ENCODE measurements around the gene BRD1.
"Not testable (repeated sequence)": the region's sequence is repeated elsewhere in the genome, so short reads cannot be mapped to it uniquely, and the experiment has no call there.

Gene BRD1

DNA sequence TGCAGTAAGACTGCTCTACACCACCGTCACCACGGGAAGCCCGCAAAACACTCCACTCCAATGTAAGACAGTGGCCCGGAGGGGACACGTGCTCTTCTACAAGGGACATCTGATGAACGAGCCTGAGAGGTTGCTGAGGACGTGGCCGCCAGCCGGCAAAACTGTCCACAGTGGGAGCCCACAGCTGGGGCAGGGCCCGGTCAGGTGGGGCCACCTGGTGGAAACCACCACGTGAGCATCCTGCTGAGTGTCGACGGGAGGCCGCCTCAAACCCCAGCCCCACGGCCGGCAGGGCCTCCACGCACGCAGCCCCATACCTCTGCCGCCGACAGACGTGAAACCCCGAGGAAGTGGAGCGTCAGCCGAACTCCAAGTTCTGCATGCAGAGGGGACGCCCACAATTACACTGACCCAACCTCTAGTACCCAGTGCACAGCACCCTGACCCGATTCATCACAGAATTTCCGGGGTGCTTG is 42.6 kb downstream of the BRD1 start:
- ChIA-PET POLR2A (ENCODE audit: low non-redundant PET) (no interaction called here), CTCF (interaction anchor here (0.7 kb wide), 1 partner anchor 55 kb away, joined by 3 read pairs; no protein-coding TSS in a partner anchor)
- TF ChIP-seq, protein P1, sequence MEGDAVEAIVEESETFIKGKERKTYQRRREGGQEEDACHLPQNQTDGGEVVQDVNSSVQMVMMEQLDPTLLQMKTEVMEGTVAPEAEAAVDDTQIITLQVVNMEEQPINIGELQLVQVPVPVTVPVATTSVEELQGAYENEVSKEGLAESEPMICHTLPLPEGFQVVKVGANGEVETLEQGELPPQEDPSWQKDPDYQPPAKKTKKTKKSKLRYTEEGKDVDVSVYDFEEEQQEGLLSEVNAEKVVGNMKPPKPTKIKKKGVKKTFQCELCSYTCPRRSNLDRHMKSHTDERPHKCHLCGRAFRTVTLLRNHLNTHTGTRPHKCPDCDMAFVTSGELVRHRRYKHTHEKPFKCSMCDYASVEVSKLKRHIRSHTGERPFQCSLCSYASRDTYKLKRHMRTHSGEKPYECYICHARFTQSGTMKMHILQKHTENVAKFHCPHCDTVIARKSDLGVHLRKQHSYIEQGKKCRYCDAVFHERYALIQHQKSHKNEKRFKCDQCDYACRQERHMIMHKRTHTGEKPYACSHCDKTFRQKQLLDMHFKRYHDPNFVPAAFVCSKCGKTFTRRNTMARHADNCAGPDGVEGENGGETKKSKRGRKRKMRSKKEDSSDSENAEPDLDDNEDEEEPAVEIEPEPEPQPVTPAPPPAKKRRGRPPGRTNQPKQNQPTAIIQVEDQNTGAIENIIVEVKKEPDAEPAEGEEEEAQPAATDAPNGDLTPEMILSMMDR (conservative IDR thresholded peaks at IDR 0.05; ENCODE audit: low read depth), result no peak
- peak overlapping the region; percentile 10; the same call in 1 of the 2 replicates for H3K27ac ChIP-seq
- DNase-seq (ENCODE audit: low spot score), result no peak

DNA sequence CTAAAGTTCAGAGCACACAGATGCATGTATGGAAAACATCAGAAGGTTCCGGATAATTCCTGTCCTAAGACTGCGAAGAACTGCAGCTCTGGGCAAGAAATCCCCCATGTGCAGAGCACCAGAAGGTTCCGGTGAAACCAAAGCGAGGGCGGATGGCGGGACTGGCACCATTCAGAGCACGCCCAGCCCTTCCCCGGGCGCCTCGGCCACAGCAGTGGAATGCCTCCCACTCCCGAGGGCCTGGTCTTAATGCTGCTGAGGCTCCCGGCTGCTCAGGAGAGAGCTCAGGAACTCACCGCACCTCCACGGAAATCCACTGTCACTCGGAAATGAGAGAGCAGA is 43.1 kb downstream of the BRD1 start:
- TF ChIP-seq, protein P1 (conservative IDR thresholded peaks at IDR 0.05; ENCODE audit: low read depth), result no peak
- peak overlapping the region; percentile 10; the same call in 1 of the 2 replicates for H3K27ac ChIP-seq
- no peak for DNase-seq (ENCODE audit: low spot score)
- POLR2A ChIA-PET (ENCODE audit: low non-redundant PET), result no interaction called here
- CTCF ChIA-PET, result no interaction called here

DNA sequence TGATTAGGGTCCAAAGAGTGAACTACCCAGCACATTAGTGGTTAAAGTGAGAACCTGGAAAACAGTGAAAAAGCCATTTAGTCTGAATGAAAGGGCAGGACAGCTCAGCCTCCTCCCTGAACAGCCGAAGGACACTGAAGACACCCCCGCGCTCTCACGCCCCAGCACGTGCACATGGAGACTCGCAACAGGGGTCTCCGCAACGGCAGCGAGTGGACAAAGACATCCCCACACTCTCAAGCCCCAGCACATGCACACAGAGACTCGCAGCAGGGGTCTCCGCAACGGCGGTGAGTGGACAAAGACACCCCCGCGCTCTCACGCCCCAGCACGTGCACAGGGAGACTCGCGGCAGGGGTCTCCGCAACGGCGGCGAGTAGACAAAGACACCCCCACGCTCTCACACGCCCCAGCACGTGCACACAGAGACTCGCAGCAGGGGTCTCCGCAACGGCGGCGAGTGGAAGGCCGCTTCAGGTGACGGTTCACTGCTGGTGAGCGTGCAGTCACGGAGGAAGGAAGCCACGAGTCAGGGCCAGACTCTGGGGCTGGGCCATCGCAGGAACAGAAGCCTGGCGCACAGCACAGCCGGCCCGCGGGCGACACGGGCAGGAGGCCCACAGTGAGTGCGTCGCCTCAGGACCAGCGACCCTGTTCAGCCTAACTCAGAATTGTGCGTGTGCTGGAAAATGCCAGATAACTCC is 43.6 kb downstream of the BRD1 start:
- POLR2A ChIA-PET (ENCODE audit: low non-redundant PET), result no interaction called here
- peak overlapping the region; percentile 49 for H3K27ac ChIP-seq
- TF ChIP-seq, protein P1 (conservative IDR thresholded peaks at IDR 0.05; ENCODE audit: low read depth), result no peak
- DNase-seq (ENCODE audit: low spot score), result no peak
- CTCF ChIA-PET, result no interaction called here

DNA sequence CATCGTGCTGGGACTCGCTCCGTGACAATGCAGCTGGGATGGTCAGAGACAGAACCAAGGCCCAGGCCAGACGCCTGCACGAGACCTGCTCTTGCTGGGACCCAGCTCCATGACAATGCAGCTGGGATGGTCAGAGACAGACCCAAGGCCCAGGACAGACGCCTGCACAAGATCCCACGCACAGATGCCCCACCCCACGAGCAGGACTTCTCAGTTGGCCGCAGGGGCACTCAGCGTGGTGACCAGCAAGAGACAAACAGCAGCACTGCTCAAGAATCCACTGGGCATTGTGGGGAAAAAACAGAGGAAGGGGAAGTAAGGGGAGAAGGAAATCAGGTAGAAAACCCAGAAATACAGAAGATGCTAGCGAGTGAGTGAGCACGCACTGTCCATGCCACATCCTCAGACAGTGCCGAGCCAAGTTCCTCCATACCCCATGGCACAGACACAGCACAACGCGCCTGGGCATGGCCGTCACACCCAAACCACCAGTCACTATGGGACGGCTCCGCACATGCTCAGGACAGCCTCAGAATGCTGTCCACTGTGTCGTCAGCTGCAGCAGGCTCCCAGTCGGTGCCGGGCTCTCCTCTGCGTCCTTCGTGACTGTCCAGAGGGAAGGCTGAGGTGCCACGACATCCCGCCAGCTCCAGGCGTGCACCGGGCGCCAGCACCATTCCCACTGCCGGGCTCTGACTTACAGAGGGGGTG is 44.5 kb downstream of the BRD1 start:
- peak overlapping the region; percentile 49 for H3K27ac ChIP-seq
- TF ChIP-seq, protein P1 (conservative IDR thresholded peaks at IDR 0.05; ENCODE audit: low read depth), result no peak
- ChIA-PET POLR2A (ENCODE audit: low non-redundant PET) (no interaction called here), CTCF (no interaction called here)
- DNase-seq (ENCODE audit: low spot score), result no peak

DNA sequence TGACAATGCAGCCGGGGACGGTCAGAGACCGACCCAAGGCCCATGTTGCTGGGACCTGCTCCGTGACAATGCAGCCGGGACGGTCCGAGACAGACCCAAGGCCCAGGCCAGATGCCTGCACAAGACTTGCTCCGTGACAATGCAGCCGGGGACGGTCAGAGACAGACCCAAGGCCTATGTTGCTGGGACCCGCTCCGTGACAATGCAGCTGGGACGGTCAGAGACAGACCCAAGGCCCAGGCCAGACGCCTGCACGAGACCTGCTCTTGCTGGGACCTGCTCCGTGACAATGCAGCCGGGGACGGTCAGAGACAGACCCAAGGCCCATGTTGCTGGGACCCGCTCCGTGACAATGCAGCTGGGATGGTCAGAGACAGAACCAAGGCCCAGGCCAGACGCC is 45.8 kb downstream of the BRD1 start:
- CTCF ChIA-PET; H3K27ac ChIP-seq; POLR2A ChIA-PET (ENCODE audit: low non-redundant PET); DNase-seq (ENCODE audit: low spot score): not testable (repeated sequence)

DNA sequence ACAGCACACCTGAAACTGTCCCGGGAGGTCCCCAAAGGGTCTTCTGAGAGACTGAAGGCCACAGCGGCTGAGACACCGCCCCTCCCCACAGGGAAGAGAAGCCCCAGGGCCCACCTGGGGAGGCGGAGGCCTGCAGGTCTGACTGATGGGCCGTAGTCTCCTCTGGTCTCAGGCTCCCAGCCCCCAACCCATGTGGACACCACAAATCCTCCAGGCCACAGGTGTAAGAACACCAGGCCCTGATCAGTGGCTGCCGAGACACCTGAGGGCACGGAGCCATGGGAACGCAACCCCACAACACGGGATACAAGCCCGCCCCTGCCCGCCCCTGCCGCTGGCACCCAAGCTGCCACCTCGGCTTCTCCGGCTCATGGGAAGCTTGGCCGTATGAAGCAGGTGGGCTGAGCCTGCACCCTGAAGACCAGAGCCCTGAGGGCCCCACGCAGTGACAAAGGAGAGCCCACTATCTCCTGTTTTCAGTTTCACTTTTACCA is 46.3 kb downstream of the BRD1 start:
- TF ChIP-seq, protein P1 (conservative IDR thresholded peaks at IDR 0.05; ENCODE audit: low read depth), result no peak
- DNase-seq (ENCODE audit: low spot score), result no peak
- ChIA-PET CTCF (no interaction called here), POLR2A (ENCODE audit: low non-redundant PET) (no interaction called here)
- peak overlapping the region; percentile 11; the same call in 1 of the 2 replicates for H3K27ac ChIP-seq
